CD14-positive monocyte (primary cell): ENCODE measurements around the gene PIP4K2B. TPM values are rescaled to one million over a fixed set of nuclear protein-coding genes. Genes with fewer than 3 reads are reported as not detected.

Source experiments
- DNase-seq, 3 donors: peaks; one replicate each; pipeline ENCODE4 v3.0.0-alpha.2; 2011 to 2022
- H2AFZ ChIP-seq: 2 replicates; pipeline ENCODE4 v1.6.0; 2012; ENCODE audit warnings: mild to moderate bottlenecking, low read depth, low read length, inconsistent platforms; ENCODE audit not compliant: insufficient read depth, poor library complexity, severe bottlenecking
- H3K27ac ChIP-seq, 2 donors: 1 replicate in 1 of 2; 2 replicates in 1 of 2; pipeline ENCODE4 v1.5.1; 2012 to 2013; ENCODE audit warnings: low read length in 2 of 2, control low read depth in 1 of 2, inconsistent platforms in 1 of 2, low read depth in 1 of 2, mild to moderate bottlenecking in 1 of 2
- H3K27me3 ChIP-seq, 2 donors: one replicate each; pipeline versions ENCODE4 v1.6.0 to v1.6.1; 2011 to 2013; ENCODE audit warnings: low read length in 2 of 2; ENCODE audit not compliant: control insufficient read depth in 2 of 2, insufficient read depth in 2 of 2
- H3K36me3 ChIP-seq, 2 donors: replicated peaks in 1 of 2; 1 replicate in 1 of 2; 2 replicates in 1 of 2; pipeline versions ENCODE4 v1.5.1 to v1.6.1; 2012 to 2013; ENCODE audit warnings: low read length in 2 of 2, control low read depth in 1 of 2, inconsistent platforms in 1 of 2, mild to moderate bottlenecking in 1 of 2; ENCODE audit not compliant: insufficient read depth in 2 of 2, control insufficient read depth in 1 of 2
- H3K4me1 ChIP-seq, 2 donors: 1 replicate in 1 of 2; 2 replicates in 1 of 2; pipeline versions ENCODE4 v1.5.1 to v1.6.1; 2012 to 2013; ENCODE audit warnings: low read length in 2 of 2, control low read depth in 1 of 2, inconsistent platforms in 1 of 2, mild to moderate bottlenecking in 1 of 2, moderate library complexity in 1 of 2; ENCODE audit not compliant: insufficient read depth in 2 of 2, control insufficient read depth in 1 of 2
- H3K4me2 ChIP-seq: replicated peaks from 2 replicates; pipeline ENCODE3; 2012; ENCODE audit warnings: low read length, moderate library complexity, mild to moderate bottlenecking; ENCODE audit not compliant: poor library complexity, severe bottlenecking; ENCODE audit errors: extremely low read depth
- H3K4me3 ChIP-seq, 3 experiments: fragments of 200-600 bp in 1 of 3; sonication (generic) in 1 of 3; replicated peaks in 1 of 3; 1 replicate in 2 of 3; 2 replicates in 1 of 3; pipeline ENCODE4 v1.5.1; 2011 to 2013; ENCODE audit warnings: low read length in 3 of 3, mild to moderate bottlenecking in 3 of 3, control low read depth in 2 of 3, low read depth in 2 of 3, inconsistent platforms in 1 of 3, moderate library complexity in 1 of 3
- H3K79me2 ChIP-seq: 2 replicates; pipeline ENCODE4 v1.6.0; 2012; ENCODE audit warnings: mild to moderate bottlenecking, control low read depth, inconsistent platforms, low read length, moderate library complexity; ENCODE audit not compliant: insufficient read depth
- H3K9ac ChIP-seq: 2 replicates; pipeline ENCODE4 v1.6.0; 2017; ENCODE audit warnings: low read length, mild to moderate bottlenecking; ENCODE audit not compliant: insufficient read depth, poor library complexity, severe bottlenecking
- H3K9me3 ChIP-seq, 2 donors: replicated peaks in 1 of 2; 1 replicate in 1 of 2; 2 replicates in 1 of 2; pipeline versions ENCODE4 v1.5.1 to v1.6.1; 2012 to 2013; ENCODE audit warnings: low read length in 2 of 2, control low read depth in 1 of 2; ENCODE audit not compliant: control insufficient read depth in 1 of 2, insufficient read depth in 1 of 2
- H4K20me1 ChIP-seq: 2 replicates; pipeline ENCODE4 v1.6.0; 2012; ENCODE audit warnings: mild to moderate bottlenecking, low read length, control low read depth, moderate library complexity; ENCODE audit not compliant: insufficient read depth
- H3K27ac Mint-ChIP-seq, 7 donors: one replicate each; pipeline ENCODE4 v1.8.0; 2020; ENCODE audit warnings: mild to moderate bottlenecking in 7 of 7, mixed read lengths in 7 of 7, moderate library complexity in 6 of 7, inconsistent platforms in 2 of 7
- H3K27me3 Mint-ChIP-seq, 3 donors: one replicate each; pipeline ENCODE4 v1.8.0; 2021 to 2022; ENCODE audit warnings: low read depth in 3 of 3, mild to moderate bottlenecking in 3 of 3, mixed read lengths in 3 of 3, moderate library complexity in 3 of 3, inconsistent platforms in 1 of 3
- H3K36me3 Mint-ChIP-seq, 2 donors: one replicate each; pipeline ENCODE4 v1.8.0; 2020; ENCODE audit warnings: mixed read lengths in 2 of 2, inconsistent platforms in 1 of 2, mild to moderate bottlenecking in 1 of 2
- H3K4me1 Mint-ChIP-seq: one replicate; pipeline ENCODE4 v1.8.0; 2020; ENCODE audit warnings: mild to moderate bottlenecking, mixed read lengths
- H3K4me3 Mint-ChIP-seq, 2 donors: one replicate each; pipeline ENCODE4 v1.8.0; 2020; ENCODE audit warnings: mild to moderate bottlenecking in 2 of 2, mixed read lengths in 2 of 2, moderate library complexity in 1 of 2
- H3K9me3 Mint-ChIP-seq, 7 donors: one replicate each; pipeline ENCODE4 v1.8.0; 2020 to 2022; ENCODE audit warnings: mixed read lengths in 7 of 7, mild to moderate bottlenecking in 6 of 7, moderate library complexity in 6 of 7, inconsistent platforms in 2 of 7
- WGBS: methylation state at CpG from one replicate; pipeline ENCODE4 v1.1.5; 2013; ENCODE audit warnings: missing lambda C conversion rate; ENCODE audit not compliant: insufficient coverage; 5-methylcytosine and 5-hydroxymethylcytosine counted together
- intact Hi-C, 2 donors: fragments of 100-400 bp; cut with micrococcal nuclease; formaldehyde crosslinking; loops; one replicate each; pipeline versions ENCODE4 v1.15.0 to v1.15.1; 2023
- polyA plus RNA-seq, 3 donors: library from polyadenylated mRNA; depleted of rRNA in 1 of 3; unstranded in 2 of 3; stranded (reverse) in 1 of 3; fragments of 300-500 nt in 2 of 3; fragments of >200 nt in 1 of 3; fragmentation: Illumina TruSeq in 2 of 3; gene quantifications; 1 replicate in 2 of 3; 2 replicates in 1 of 3; pipeline ENCODE4 v1.2.3, GENCODE V29; 2012 to 2021
- TF ChIP-seq, protein P1 (sequence below): fragments of 200-600 bp; IDR thresholded peaks from one replicate; pipeline ENCODE4 v1.8.0; 2022; ENCODE audit warnings: antibody characterized with exemption, mild to moderate bottlenecking

Gene PIP4K2B
- polyA plus RNA-seq, 3 donors: 4.4 to 20.2 (median 4.6) TPM

DNA sequence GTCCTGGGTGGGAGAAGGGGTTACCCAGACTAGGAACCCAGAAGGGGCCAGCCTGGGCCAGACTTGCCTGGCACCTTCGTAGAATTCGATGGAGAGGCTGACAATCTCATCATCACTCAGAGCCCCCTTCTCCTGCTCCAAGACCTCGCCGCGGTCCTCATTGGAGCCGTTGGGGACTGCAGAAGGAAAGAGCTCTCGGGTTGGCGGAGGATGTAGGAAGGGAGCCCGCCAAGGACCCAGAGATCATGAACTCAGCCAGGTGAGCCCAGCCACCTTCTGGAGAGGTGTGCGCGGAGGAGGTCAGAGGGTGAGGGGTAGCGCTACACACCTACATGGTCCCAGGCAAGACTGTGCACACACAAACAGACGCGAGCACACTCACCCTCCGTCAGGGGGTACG is 60.7 kb downstream of the PIP4K2B start:
- no peaks in the 10 kb centered on the region for H3K4me1 ChIP-seq
- peaks cover 0 to 4% of the 10 kb centered on the region in 2 donors for H3K27me3 ChIP-seq
- DNase-seq: no peak
- intact Hi-C loops: no loop called here
- no peaks in the 10 kb centered on the region for H3K9me3 Mint-ChIP-seq
- H3K27ac ChIP-seq: no peak overlapping the region
- H4K20me1 ChIP-seq: peaks cover 10% of the 10 kb centered on the region
- no peaks in the 10 kb centered on the region for H3K9me3 ChIP-seq
- peaks cover under 1 to 7% of the 10 kb centered on the region in 2 donors for H3K36me3 Mint-ChIP-seq
- peaks cover 2% of the 10 kb centered on the region for H3K4me1 Mint-ChIP-seq
- no peak overlapping the region for H3K4me2 ChIP-seq
- peak overlapping the region in 1 of 7 donors; percentile 23 for H3K27ac Mint-ChIP-seq
- peaks cover 0 to 8% of the 10 kb centered on the region in 2 donors for H3K36me3 ChIP-seq
- H2AFZ ChIP-seq: no peak overlapping the region
- no peak overlapping the region for H3K4me3 ChIP-seq
- H3K9ac ChIP-seq: no peak overlapping the region
- WGBS: 95% methylated on average over 13 of the region's 16 CpGs
- no peak overlapping the region for H3K4me3 Mint-ChIP-seq
- no peaks in the 10 kb centered on the region for H3K79me2 ChIP-seq
- peaks cover 28 to 39% (median 29%) of the 10 kb centered on the region in 3 donors for H3K27me3 Mint-ChIP-seq
- TF ChIP-seq, protein P1, sequence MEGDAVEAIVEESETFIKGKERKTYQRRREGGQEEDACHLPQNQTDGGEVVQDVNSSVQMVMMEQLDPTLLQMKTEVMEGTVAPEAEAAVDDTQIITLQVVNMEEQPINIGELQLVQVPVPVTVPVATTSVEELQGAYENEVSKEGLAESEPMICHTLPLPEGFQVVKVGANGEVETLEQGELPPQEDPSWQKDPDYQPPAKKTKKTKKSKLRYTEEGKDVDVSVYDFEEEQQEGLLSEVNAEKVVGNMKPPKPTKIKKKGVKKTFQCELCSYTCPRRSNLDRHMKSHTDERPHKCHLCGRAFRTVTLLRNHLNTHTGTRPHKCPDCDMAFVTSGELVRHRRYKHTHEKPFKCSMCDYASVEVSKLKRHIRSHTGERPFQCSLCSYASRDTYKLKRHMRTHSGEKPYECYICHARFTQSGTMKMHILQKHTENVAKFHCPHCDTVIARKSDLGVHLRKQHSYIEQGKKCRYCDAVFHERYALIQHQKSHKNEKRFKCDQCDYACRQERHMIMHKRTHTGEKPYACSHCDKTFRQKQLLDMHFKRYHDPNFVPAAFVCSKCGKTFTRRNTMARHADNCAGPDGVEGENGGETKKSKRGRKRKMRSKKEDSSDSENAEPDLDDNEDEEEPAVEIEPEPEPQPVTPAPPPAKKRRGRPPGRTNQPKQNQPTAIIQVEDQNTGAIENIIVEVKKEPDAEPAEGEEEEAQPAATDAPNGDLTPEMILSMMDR: no peak

DNA sequence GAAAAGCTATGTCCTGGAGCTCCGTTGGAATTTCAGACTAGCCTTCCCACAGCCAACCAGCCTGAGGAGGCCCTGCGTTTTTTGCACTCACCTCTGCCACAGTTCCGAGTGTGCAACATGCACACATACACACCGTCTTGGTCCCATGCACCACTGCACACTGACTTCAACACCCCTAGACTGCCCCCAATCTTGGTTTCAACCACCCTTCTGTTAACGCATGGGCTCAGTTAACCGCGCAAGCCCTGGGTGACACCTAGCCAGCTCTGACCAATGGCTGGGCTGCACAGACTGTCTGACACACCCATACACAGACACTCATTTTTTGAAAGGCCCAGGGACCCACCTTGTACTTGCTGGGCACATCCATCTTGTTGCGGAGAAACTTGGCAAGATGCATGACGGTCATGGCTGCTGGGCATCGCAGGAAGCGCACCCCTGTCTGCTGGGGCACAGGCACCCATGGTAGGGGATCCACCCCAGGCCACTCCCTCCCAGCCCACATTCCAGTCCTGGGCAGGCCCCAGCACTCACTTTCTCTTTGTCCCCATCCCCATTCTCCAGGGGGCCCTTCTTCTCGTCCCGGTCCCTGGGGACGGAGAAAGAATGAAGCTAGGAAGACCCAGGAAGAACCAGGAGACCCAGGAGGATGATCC is 61.2 kb downstream of the PIP4K2B start:
- Mint-ChIP-seq H3K4me1 (peaks cover 4% of the 10 kb centered on the region), H3K36me3 (peaks cover 5 to 12% of the 10 kb centered on the region in 2 donors), H3K4me3 (no peak overlapping the region), H3K27ac (no peak overlapping the region), H3K9me3 (no peaks in the 10 kb centered on the region), H3K27me3 (peaks cover 25 to 33% (median 28%) of the 10 kb centered on the region in 3 donors)
- H3K4me3 ChIP-seq: no peak overlapping the region
- intact Hi-C loops: no loop called here
- H4K20me1 ChIP-seq: peaks cover 10% of the 10 kb centered on the region
- no peak overlapping the region for H3K9ac ChIP-seq
- H3K27me3 ChIP-seq: peaks cover 0 to 4% of the 10 kb centered on the region in 2 donors
- TF ChIP-seq, protein P1: no peak
- H3K4me2 ChIP-seq: no peak overlapping the region
- DNase-seq: no peak
- no peak overlapping the region for H2AFZ ChIP-seq
- no peaks in the 10 kb centered on the region for H3K4me1 ChIP-seq
- WGBS: 88% methylated on average over 11 of the region's 14 CpGs
- no peak overlapping the region for H3K27ac ChIP-seq
- no peaks in the 10 kb centered on the region for H3K79me2 ChIP-seq
- peaks cover 2 to 10% of the 10 kb centered on the region in 2 donors for H3K36me3 ChIP-seq
- no peaks in the 10 kb centered on the region for H3K9me3 ChIP-seq
